ENCODE results near the gene RHBDL2. TPM values are rescaled to one million over a fixed set of nuclear protein-coding genes. Genes with fewer than 3 reads are reported as not detected.

The RHBDL2 gene
- total RNA-seq, 1 experiment from 2014 or later: 0.30 TPM

DNA sequence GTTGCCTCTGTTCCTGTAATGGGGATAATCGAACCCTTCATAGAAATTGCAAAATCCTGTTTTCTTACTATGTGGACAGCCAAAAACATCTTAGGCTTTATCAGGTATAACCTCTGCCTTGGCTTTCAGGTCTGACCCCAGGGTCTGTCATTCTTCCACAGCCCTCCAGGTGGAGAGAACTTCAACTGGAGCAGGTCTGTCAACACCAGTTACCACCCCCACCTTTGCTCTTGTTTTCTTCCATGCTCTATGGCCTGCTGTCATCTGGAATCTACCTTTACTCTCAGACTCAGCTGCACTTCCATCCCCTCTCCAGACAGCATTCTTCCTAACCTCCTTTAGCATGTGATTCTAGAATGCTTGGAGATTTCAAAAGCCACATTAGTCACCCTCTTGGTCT, 49.9 kb downstream of the RHBDL2 start:
- no peak overlapping the region for H3K27ac Mint-ChIP-seq (ENCODE audit: low read depth, unreplicated experiment)
- H3K4me3 Mint-ChIP-seq (ENCODE audit: unreplicated experiment): no peak overlapping the region
- no peaks in the 10 kb centered on the region for H3K36me3 Mint-ChIP-seq (ENCODE audit: insufficient read depth, unreplicated experiment)
- ChIA-PET CTCF (no interaction called here), POLR2A (no interaction called here)
- H3K27me3 Mint-ChIP-seq (ENCODE audit: insufficient read depth, unreplicated experiment): no peaks in the 10 kb centered on the region
- DNase-seq (ENCODE audit: unreplicated experiment): peak; percentile 2
- intact Hi-C loops (cut with micrococcal nuclease): no loop called here
- no peaks in the 10 kb centered on the region for H3K9me3 Mint-ChIP-seq (ENCODE audit: unreplicated experiment)
- no peaks in the 10 kb centered on the region for H3K4me1 Mint-ChIP-seq (ENCODE audit: insufficient read depth, unreplicated experiment)
- TF ChIP-seq, protein P1, sequence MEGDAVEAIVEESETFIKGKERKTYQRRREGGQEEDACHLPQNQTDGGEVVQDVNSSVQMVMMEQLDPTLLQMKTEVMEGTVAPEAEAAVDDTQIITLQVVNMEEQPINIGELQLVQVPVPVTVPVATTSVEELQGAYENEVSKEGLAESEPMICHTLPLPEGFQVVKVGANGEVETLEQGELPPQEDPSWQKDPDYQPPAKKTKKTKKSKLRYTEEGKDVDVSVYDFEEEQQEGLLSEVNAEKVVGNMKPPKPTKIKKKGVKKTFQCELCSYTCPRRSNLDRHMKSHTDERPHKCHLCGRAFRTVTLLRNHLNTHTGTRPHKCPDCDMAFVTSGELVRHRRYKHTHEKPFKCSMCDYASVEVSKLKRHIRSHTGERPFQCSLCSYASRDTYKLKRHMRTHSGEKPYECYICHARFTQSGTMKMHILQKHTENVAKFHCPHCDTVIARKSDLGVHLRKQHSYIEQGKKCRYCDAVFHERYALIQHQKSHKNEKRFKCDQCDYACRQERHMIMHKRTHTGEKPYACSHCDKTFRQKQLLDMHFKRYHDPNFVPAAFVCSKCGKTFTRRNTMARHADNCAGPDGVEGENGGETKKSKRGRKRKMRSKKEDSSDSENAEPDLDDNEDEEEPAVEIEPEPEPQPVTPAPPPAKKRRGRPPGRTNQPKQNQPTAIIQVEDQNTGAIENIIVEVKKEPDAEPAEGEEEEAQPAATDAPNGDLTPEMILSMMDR (IDR thresholded peaks at IDR 0.05; ENCODE audit: unreplicated experiment): no peak
- BruUV-seq (replicated peaks): no TSS peak

DNA sequence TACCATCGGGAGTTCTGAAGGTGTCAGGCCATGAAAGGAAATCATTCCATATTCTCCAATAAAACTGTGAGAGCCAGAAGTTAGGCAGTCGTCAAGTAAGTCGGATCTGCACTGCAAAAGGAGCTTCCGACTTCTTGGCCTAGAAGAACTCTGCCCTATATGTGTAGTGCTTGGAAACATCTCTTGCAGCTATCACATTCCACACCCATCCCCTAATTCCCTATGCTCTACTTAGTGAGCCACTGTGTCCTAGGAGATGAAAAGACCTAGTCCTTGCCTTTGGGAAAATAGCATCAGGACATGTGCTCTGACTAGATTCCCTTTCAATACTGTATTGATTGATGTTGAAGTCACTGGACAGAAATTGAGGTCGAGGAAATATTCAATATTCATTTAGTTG, 52.0 kb downstream of the RHBDL2 start:
- no peaks in the 10 kb centered on the region for H3K36me3 Mint-ChIP-seq (ENCODE audit: insufficient read depth, unreplicated experiment)
- H3K4me3 Mint-ChIP-seq (ENCODE audit: unreplicated experiment): no peak overlapping the region
- H3K4me1 Mint-ChIP-seq (ENCODE audit: insufficient read depth, unreplicated experiment): no peaks in the 10 kb centered on the region
- no peaks in the 10 kb centered on the region for H3K9me3 Mint-ChIP-seq (ENCODE audit: unreplicated experiment)
- H3K27me3 Mint-ChIP-seq (ENCODE audit: insufficient read depth, unreplicated experiment): no peaks in the 10 kb centered on the region
- no peak overlapping the region for H3K27ac Mint-ChIP-seq (ENCODE audit: low read depth, unreplicated experiment)
- DNase-seq (ENCODE audit: unreplicated experiment): no peak
- BruUV-seq (replicated peaks): no TSS peak
- intact Hi-C loops (cut with micrococcal nuclease): no loop called here
- TF ChIP-seq, protein P1 (IDR thresholded peaks at IDR 0.05; ENCODE audit: unreplicated experiment): no peak
- CTCF ChIA-PET: interaction anchor here (0.7 kb wide), 1 partner anchor 207 kb away, joined by 3 read pairs; no protein-coding TSS in a partner anchor
- POLR2A ChIA-PET: interaction anchor here (0.6 kb wide), 1 partner anchor 864 kb away, joined by 6 read pairs; no protein-coding TSS in a partner anchor

DNA sequence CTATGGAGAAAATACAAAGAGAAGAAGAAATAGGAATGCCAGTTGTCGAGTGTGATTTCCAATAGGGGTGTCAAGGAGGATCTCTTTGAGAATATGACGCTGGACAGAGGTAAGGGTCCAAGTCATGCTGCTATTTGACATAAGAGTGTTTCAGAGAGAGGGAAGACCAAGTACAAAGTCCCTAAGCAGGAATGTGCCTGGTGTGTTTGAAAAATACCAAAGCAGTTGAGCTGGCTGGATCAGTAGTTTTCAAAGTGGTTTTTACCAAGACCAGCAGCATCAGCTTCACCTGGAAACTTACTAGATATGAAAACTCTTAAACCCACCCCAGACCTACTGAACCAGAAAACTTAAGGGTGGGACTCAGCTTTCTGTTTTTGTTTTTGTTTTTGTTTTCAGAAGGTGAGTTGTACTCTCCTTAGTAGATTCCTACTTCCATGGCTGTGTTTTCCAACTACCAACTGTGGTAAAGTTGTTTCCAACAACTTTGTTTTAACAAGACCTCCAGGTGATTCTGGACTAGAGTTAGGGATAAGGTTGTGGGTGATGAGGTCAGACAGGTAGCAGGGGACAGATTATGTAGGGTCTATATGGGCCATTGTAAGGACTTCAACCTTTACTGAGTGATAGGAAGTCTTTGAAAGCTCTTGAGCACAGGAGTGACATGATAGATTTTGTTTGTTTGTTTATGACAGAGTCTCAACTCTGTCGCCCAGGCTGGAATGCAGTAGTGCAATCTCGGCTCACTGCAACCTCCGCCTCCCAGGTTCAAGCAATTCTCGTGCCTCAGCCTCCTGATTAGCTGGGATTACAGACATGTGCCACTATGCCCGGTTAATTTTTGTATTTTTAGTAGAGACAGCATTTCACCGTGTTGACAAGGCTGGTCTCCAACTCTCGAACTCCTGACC, 53.0 kb downstream of the RHBDL2 start:
- Mint-ChIP-seq H3K27me3 (ENCODE audit: insufficient read depth, unreplicated experiment) (no peaks in the 10 kb centered on the region), H3K9me3 (ENCODE audit: unreplicated experiment) (no peaks in the 10 kb centered on the region), H3K36me3 (ENCODE audit: insufficient read depth, unreplicated experiment) (no peaks in the 10 kb centered on the region), H3K27ac (ENCODE audit: low read depth, unreplicated experiment) (no peak overlapping the region), H3K4me1 (ENCODE audit: insufficient read depth, unreplicated experiment) (no peaks in the 10 kb centered on the region), H3K4me3 (ENCODE audit: unreplicated experiment) (no peak overlapping the region)
- TF ChIP-seq, protein P1 (IDR thresholded peaks at IDR 0.05; ENCODE audit: unreplicated experiment): no peak
- ChIA-PET CTCF (interaction anchor here (0.5 to 1.0 kb wide), 3 partner anchors 13 to 1644 kb away, joined by 3 read pairs; no protein-coding TSS in a partner anchor), POLR2A (interaction anchor here (0.6 to 1.3 kb wide), 2 partner anchors 138 to 863 kb away, joined by 3 to 6 read pairs; partner anchors contain the start of gene NDUFS5)
- intact Hi-C loops (cut with micrococcal nuclease): no loop called here
- no peak for DNase-seq (ENCODE audit: unreplicated experiment)
- no TSS peak for BruUV-seq (replicated peaks)

DNA sequence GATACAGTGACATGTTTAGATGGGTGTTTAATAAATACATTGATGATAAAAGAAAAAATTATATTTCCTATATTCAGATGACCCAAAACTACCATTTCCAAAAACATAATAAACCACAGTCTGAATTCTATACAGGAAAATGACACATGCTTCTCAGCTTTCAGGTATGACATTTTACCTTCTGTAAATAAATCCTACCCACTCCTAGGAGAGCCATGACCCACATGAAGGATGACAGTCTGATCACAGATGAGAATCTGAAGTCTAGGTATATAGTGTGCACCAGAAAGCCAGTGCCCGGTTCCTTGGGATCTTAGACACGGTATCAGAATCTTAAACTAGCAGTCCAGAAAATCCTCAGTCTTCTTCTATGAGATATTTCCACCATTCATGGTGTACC, 56.5 kb downstream of the RHBDL2 start:
- intact Hi-C loops (cut with micrococcal nuclease): no loop called here
- Mint-ChIP-seq H3K4me1 (ENCODE audit: insufficient read depth, unreplicated experiment) (no peaks in the 10 kb centered on the region), H3K27me3 (ENCODE audit: insufficient read depth, unreplicated experiment) (no peaks in the 10 kb centered on the region), H3K36me3 (ENCODE audit: insufficient read depth, unreplicated experiment) (no peaks in the 10 kb centered on the region), H3K4me3 (ENCODE audit: unreplicated experiment) (no peak overlapping the region), H3K9me3 (ENCODE audit: unreplicated experiment) (no peaks in the 10 kb centered on the region), H3K27ac (ENCODE audit: low read depth, unreplicated experiment) (no peak overlapping the region)
- TF ChIP-seq, protein P1 (IDR thresholded peaks at IDR 0.05; ENCODE audit: unreplicated experiment): no peak
- BruUV-seq (replicated peaks): no TSS peak
- POLR2A ChIA-PET: no interaction called here
- DNase-seq (ENCODE audit: unreplicated experiment): no peak
- CTCF ChIA-PET: no interaction called here
